GM20431 (cell line): ENCODE data around the gene SCAPER.

Experiments used
- in situ Hi-C: fragments of 300-500 bp; cut with MseI, MboI; formaldehyde crosslinking; loops from one replicate; pipeline ENCODE4 v1.15.0; 2020; ENCODE audit warnings: low sequenced_read_pairs; ENCODE audit not compliant: unreplicated experiment

SCAPER gene

GRCh38 chr15:76905013-76905839, at the start of gene SCAPER:
Gene SCAPER, minus strand, starts transcription at chr15:76905340. Its CDS starts 21,523 bp downstream, at chr15:76883817.
- in situ Hi-C loops: no loop called here

GRCh38 chr15:76954744-76955143, 49.6 kb upstream of the SCAPER start:
- in situ Hi-C loops: no loop called here

- in situ Hi-C loops: no loop called here
Measured at GRCh38 chr15:76953913-76954312, 48.8 kb upstream of the SCAPER start.

- in situ Hi-C loops: no loop called here
Measured at GRCh38 chr15:76951220-76951619, 46.1 kb upstream of the SCAPER start.

GRCh38 chr15:76947454-76947853, 42.3 kb upstream of the SCAPER start:
- in situ Hi-C loops: no loop called here

- in situ Hi-C loops: no loop called here
Measured at GRCh38 chr15:76945494-76946093, 40.5 kb upstream of the SCAPER start.

GRCh38 chr15:76942331-76942730, 37.2 kb upstream of the SCAPER start:
- in situ Hi-C loops: no loop called here

GRCh38 chr15:76941636-76942035, 36.5 kb upstream of the SCAPER start:
- in situ Hi-C loops: no loop called here

GRCh38 chr15:76939715-76940114, 34.6 kb upstream of the SCAPER start:
- in situ Hi-C loops: no loop called here

GRCh38 chr15:76938752-76939151, 33.6 kb upstream of the SCAPER start:
- in situ Hi-C loops: no loop called here

GRCh38 chr15:76936671-76937070, 31.5 kb upstream of the SCAPER start:
- in situ Hi-C loops: no loop called here

- in situ Hi-C loops: no loop called here
Measured at GRCh38 chr15:76935620-76936019, 30.5 kb upstream of the SCAPER start.

GRCh38 chr15:76932135-76932966, 27.2 kb upstream of the SCAPER start:
- in situ Hi-C loops: no loop called here

- in situ Hi-C loops: no loop called here
Measured at GRCh38 chr15:76931397-76932134, 26.4 kb upstream of the SCAPER start, which contains the start of gene RCN2. Gene RCN2, plus strand, starts transcription at chr15:76931749. Its CDS starts 93 bp downstream, at chr15:76931842.

GRCh38 chr15:76930831-76931396, 25.8 kb upstream of the SCAPER start:
- in situ Hi-C loops: no loop called here

GRCh38 chr15:76929011-76929760, 24.0 kb upstream of the SCAPER start:
- in situ Hi-C loops: no loop called here

GRCh38 chr15:76928201-76928600, 23.1 kb upstream of the SCAPER start:
- in situ Hi-C loops: no loop called here

- in situ Hi-C loops: no loop called here
Measured at GRCh38 chr15:76916369-76916768, 11.2 kb upstream of the SCAPER start.

- in situ Hi-C loops: no loop called here
Measured at GRCh38 chr15:76913737-76914136, 8.6 kb upstream of the SCAPER start.
